ENCODE data around the gene ZNF598.
A peak's percentile ranks its signal among the peaks of the same experiment; 100 is the strongest.
"Not testable (repeated sequence)": the region's sequence is repeated elsewhere in the genome, so short reads cannot be mapped to it uniquely, and the experiment has no call there.

Gene ZNF598

GRCh38 chr16:2033909-2034695, 24.5 kb upstream of the ZNF598 start:
- not testable (repeated sequence) for H3K4me1 ChIP-seq (ENCODE audit: control insufficient read depth, insufficient read depth, low read length); H3K27ac ChIP-seq (ENCODE audit: extremely low read depth, low read depth, low read length); H3K9me3 ChIP-seq (ENCODE audit: control insufficient read depth, insufficient read depth, low read depth, low read length); H3K4me3 ChIP-seq (ENCODE audit: low read depth, low read length)
- TF ChIP-seq ZFHX2 (tag by site-specific recombination; conservative IDR thresholded peaks at IDR 0.05) (peak; percentile 81), EGR2 (tag by site-specific recombination; IDR thresholded peaks at IDR 0.05; ENCODE audit: low read depth) (peak; percentile 86)
- POLR2A ChIA-PET: interaction anchor here (1.1 to 2.6 kb wide), 2 partner anchors 14 to 121 kb away, joined by 3 to 16 read pairs; partner anchors contain the start of genes NTHL1, TRAF7 and TSC2
- CTCF ChIA-PET: interaction anchor here (1.0 kb wide), 1 partner anchor 103 kb away, joined by 3 read pairs; no protein-coding TSS in a partner anchor
- H3K36me3 ChIP-seq (ENCODE audit: control insufficient read depth in 2 of 2, insufficient read depth in 1 of 2, low read length in 2 of 2): peaks cover 0 to 16% of the 10 kb centered on the region in 2 experiments; a peak in 1 of 3 replicates

- H3K4me3 ChIP-seq (ENCODE audit: low read depth, low read length): no peak overlapping the region
- no peak overlapping the region for H3K27ac ChIP-seq (ENCODE audit: extremely low read depth, low read depth, low read length)
- H3K4me1 ChIP-seq (ENCODE audit: control insufficient read depth, insufficient read depth, low read length): peaks cover 4% of the 10 kb centered on the region; the same call in 1 of the 2 replicates
- peak; percentile 62; the same call in 1 of the 2 replicates for TF ChIP-seq ZBTB6 (tag by site-specific recombination; IDR thresholded peaks at IDR 0.05)
- TF ChIP-seq ZBTB48 (tag by site-specific recombination; IDR thresholded peaks at IDR 0.05): no peak
- TF ChIP-seq ZBTB17 (tag by site-specific recombination; IDR thresholded peaks at IDR 0.05): peak; percentile 35; the same call in 1 of the 2 replicates
- TF ChIP-seq ZNF398 (tag by site-specific recombination; IDR thresholded peaks at IDR 0.05): 0 out of 2 replicates have a peak, but pooled peaks have one; percentile 13
- TF ChIP-seq GLIS2 (tag by site-specific recombination; IDR thresholded peaks at IDR 0.05): peak; percentile 46; the same call in 1 of the 2 replicates
- TF ChIP-seq HIC1 (tag by site-specific recombination; IDR thresholded peaks at IDR 0.05): peak; percentile 56; the same call in 1 of the 2 replicates
- no peak for TF ChIP-seq TRIM28 (IDR thresholded peaks at IDR 0.05; ENCODE audit: borderline replicate concordance, low read length)
- TF ChIP-seq ZNF426 (tag by site-specific recombination; IDR thresholded peaks at IDR 0.05): no peak
- TF ChIP-seq HOXD13 (CRISPR knock-in tag; IDR thresholded peaks at IDR 0.05; ENCODE audit: borderline replicate concordance): no peak
- TF ChIP-seq FEZF1 (tag by site-specific recombination; IDR thresholded peaks at IDR 0.05): peak; percentile 19; the same call in 1 of the 2 replicates
- peak; percentile 42; the same call in 1 of the 2 replicates for TF ChIP-seq KLF17 (tag by site-specific recombination; IDR thresholded peaks at IDR 0.05)
- peak; percentile 51; the same call in 1 of the 2 replicates for TF ChIP-seq ZNF600 (tag by site-specific recombination; IDR thresholded peaks at IDR 0.05)
- no peak for TF ChIP-seq ZNF596 (tag by site-specific recombination; IDR thresholded peaks at IDR 0.05)
- peak; percentile 54 for TF ChIP-seq WT1 (tag by site-specific recombination; IDR thresholded peaks at IDR 0.05)
- peak; percentile 54 for TF ChIP-seq GLIS1 (tag by site-specific recombination; IDR thresholded peaks at IDR 0.05)
- TF ChIP-seq ZIC2 (tag by site-specific recombination; IDR thresholded peaks at IDR 0.05): peak; percentile 55; the same call in 1 of the 2 replicates
- TF ChIP-seq ZNF140 (tag by site-specific recombination; IDR thresholded peaks at IDR 0.05): no peak
- TF ChIP-seq ZNF626 (tag by site-specific recombination; IDR thresholded peaks at IDR 0.05): no peak
- TF ChIP-seq SP2 (tag by site-specific recombination; IDR thresholded peaks at IDR 0.05): 0 out of 2 replicates have a peak, but pooled peaks have one; percentile 34
- TF ChIP-seq PATZ1 (tag by site-specific recombination; IDR thresholded peaks at IDR 0.05): peak; percentile 55; the same call in 1 of the 2 replicates
- CTCF ChIA-PET: interaction anchor here (1.0 kb wide), 2 partner anchors 104 to 107 kb away, joined by 3 read pairs; no protein-coding TSS in a partner anchor
- H3K9me3 ChIP-seq (ENCODE audit: control insufficient read depth, insufficient read depth, low read depth, low read length): no peaks in the 10 kb centered on the region
- POLR2A ChIA-PET: interaction anchor here (0.6 to 2.6 kb wide), 3 partner anchors 11 to 122 kb away, joined by 3 to 16 read pairs (median 5); partner anchors contain the start of genes NTHL1, TRAF7 and TSC2
- peaks cover 0 to 16% of the 10 kb centered on the region in 2 experiments; a peak in 1 of 3 replicates for H3K36me3 ChIP-seq (ENCODE audit: control insufficient read depth in 2 of 2, insufficient read depth in 1 of 2, low read length in 2 of 2)
Observed at GRCh38 chr16:2033057-2033908, 23.7 kb upstream of the ZNF598 start.
